Endothelial cell (in vitro differentiated cells): ENCODE measurements around the gene ANKRD42. TPM values are rescaled to one million over a fixed set of nuclear protein-coding genes. Genes with fewer than 3 reads are reported as not detected.
"Not testable (repeated sequence)": the region's sequence is repeated elsewhere in the genome, so short reads cannot be mapped to it uniquely, and the experiment has no call there.

Experiments
- DNase-seq: peaks from one replicate; pipeline ENCODE4 v3.0.0; 2021; ENCODE audit warnings: low spot score
- H3K27ac Mint-ChIP-seq: one replicate; pipeline ENCODE4 v1.8.0; 2021; ENCODE audit warnings: mixed read lengths, inconsistent platforms; ENCODE audit not compliant: unreplicated experiment
- H3K27me3 Mint-ChIP-seq: one replicate; pipeline ENCODE4 v1.8.0; 2021; ENCODE audit warnings: mild to moderate bottlenecking, moderate library complexity, mixed read lengths, inconsistent platforms; ENCODE audit not compliant: unreplicated experiment
- H3K36me3 Mint-ChIP-seq: one replicate; pipeline ENCODE4 v1.8.0; 2021; ENCODE audit warnings: mild to moderate bottlenecking, low read depth, mixed read lengths, inconsistent platforms; ENCODE audit not compliant: unreplicated experiment
- H3K4me1 Mint-ChIP-seq: one replicate; pipeline ENCODE4 v1.8.0; 2021; ENCODE audit warnings: mild to moderate bottlenecking, mixed read lengths, inconsistent platforms; ENCODE audit not compliant: unreplicated experiment
- H3K4me3 Mint-ChIP-seq: one replicate; pipeline ENCODE4 v1.8.0; 2021; ENCODE audit warnings: mild to moderate bottlenecking, mixed read lengths, inconsistent platforms; ENCODE audit not compliant: unreplicated experiment
- H3K9me3 Mint-ChIP-seq: one replicate; pipeline ENCODE4 v1.8.0; 2021; ENCODE audit warnings: mixed read lengths, inconsistent platforms; ENCODE audit not compliant: unreplicated experiment
- total RNA-seq: library from RNA; stranded (reverse); fragmentation: NEBNext Ultra II Directional; extraction: Animal tissue kit (Norgen Biotek cat#: 25700); gene quantifications from one replicate; pipeline ENCODE4 v1.2.1, GENCODE V29; 2021; ENCODE audit not compliant: unreplicated experiment
- TF ChIP-seq, protein P1 (sequence below): fragments of 200-600 bp; sonication (generic); IDR thresholded peaks from one replicate; pipeline ENCODE4 v1.5.0; 2021; ENCODE audit warnings: antibody characterized with exemption; ENCODE audit not compliant: unreplicated experiment

The ANKRD42 gene
- total RNA-seq, 1 donor from 2014 or later: 11.4 TPM

DNA sequence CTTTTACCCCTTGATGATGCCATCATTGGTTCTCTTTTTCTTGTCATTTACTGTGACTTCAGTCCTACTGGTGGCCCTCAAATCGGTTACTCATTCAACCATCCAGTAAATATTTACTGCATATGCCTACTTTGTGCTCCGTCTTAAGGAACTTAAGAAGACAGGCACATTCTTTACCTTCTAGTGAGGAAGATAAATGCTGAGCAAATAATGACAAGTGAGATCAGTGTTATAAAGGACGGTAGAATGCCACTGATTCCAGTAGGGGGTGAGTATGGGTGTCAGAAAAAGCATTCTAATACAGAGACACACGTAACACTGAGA lies 1.6 kb downstream of the ANKRD42 start:
- DNase-seq: no peak
- Mint-ChIP-seq H3K4me1 (peaks cover 47% of the 10 kb centered on the region), H3K27ac (peak overlapping the region; percentile 92), H3K9me3 (no peaks in the 10 kb centered on the region), H3K36me3 (peaks cover 18% of the 10 kb centered on the region), H3K4me3 (peak overlapping the region; percentile 97), H3K27me3 (peaks cover 26% of the 10 kb centered on the region)
- TF ChIP-seq, protein P1, sequence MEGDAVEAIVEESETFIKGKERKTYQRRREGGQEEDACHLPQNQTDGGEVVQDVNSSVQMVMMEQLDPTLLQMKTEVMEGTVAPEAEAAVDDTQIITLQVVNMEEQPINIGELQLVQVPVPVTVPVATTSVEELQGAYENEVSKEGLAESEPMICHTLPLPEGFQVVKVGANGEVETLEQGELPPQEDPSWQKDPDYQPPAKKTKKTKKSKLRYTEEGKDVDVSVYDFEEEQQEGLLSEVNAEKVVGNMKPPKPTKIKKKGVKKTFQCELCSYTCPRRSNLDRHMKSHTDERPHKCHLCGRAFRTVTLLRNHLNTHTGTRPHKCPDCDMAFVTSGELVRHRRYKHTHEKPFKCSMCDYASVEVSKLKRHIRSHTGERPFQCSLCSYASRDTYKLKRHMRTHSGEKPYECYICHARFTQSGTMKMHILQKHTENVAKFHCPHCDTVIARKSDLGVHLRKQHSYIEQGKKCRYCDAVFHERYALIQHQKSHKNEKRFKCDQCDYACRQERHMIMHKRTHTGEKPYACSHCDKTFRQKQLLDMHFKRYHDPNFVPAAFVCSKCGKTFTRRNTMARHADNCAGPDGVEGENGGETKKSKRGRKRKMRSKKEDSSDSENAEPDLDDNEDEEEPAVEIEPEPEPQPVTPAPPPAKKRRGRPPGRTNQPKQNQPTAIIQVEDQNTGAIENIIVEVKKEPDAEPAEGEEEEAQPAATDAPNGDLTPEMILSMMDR: no peak

DNA sequence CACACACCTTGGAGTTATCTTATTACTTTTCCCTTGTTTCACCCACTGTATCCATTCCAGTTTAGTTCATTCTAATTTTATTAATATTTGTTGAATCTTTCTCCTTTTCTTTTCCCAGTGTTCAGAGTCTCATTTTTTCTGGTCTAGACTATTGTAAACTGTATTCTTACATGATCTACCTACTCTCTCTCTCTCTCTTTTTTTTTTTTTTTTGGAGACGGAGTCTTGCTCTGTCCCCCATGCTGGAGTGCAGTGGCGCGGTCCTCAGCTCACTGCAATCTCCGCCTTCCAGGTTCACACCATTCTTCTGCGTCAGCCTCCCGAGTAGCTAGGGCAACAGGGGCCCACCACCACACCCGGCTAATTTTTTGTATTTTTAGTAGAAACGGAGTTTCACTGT lies 2.1 kb downstream of the ANKRD42 start:
- H3K27me3 Mint-ChIP-seq: peaks cover 26% of the 10 kb centered on the region
- H3K36me3 Mint-ChIP-seq: peaks cover 17% of the 10 kb centered on the region
- TF ChIP-seq, protein P1: no peak
- H3K27ac Mint-ChIP-seq: no peak overlapping the region
- H3K4me1 Mint-ChIP-seq: peaks cover 48% of the 10 kb centered on the region
- DNase-seq: no peak
- no peaks in the 10 kb centered on the region for H3K9me3 Mint-ChIP-seq
- H3K4me3 Mint-ChIP-seq: peak overlapping the region; percentile 29

DNA sequence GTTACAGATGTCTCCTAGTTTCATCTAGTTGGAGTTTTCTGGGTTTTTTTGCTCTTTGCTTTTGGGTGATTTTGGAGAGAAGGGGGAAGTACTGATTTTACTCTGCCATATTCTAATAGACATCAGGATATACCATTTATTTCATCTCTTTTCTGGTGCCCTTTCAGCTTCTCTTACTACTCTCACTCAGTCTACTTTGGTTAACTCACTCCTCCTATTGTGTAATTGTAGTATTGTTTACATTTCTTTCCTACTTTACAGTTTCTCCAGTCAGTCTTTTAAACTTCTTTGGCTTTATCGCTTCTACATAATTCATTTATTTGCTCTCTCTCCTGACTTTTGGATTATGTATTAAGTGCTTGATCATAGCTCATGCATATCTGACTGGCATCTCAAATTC lies 6.5 kb downstream of the ANKRD42 start:
- peak overlapping the region; percentile 65 for H3K27ac Mint-ChIP-seq
- H3K27me3 Mint-ChIP-seq: peaks cover 7% of the 10 kb centered on the region
- TF ChIP-seq, protein P1: no peak
- H3K36me3 Mint-ChIP-seq: peaks cover under 1% of the 10 kb centered on the region
- H3K4me3 Mint-ChIP-seq: peak overlapping the region; percentile 6
- DNase-seq: no peak
- H3K9me3 Mint-ChIP-seq: no peaks in the 10 kb centered on the region
- H3K4me1 Mint-ChIP-seq: peaks cover 18% of the 10 kb centered on the region

DNA sequence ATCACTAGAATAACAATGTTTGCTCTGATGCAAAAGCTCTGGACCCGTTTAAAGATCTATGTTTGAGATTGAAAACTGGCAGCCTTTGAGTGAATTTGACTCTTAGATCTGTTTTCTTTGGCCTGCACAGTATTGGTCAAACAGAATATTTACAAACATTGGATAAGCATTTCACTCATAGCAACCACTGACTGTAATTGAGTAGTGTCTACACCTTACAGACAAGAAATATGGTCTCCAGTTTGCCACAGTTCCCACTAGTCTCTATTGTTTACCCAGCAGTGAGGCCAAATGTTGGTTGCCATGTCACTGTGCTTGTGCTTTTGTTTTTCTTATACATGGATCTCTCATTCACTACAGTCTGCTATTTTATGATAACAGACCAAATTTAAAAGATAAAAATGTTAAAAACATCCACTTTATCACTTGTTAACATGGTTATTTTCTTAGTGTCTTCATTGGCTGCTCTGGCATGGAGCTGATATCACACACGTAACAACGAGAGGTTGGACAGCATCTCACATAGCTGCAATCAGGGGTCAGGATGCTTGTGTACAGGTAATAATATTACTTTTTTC lies 12.2 kb downstream of the ANKRD42 start:
- peaks cover 6% of the 10 kb centered on the region for H3K4me1 Mint-ChIP-seq
- H3K9me3 Mint-ChIP-seq: no peaks in the 10 kb centered on the region
- H3K27ac Mint-ChIP-seq: no peak overlapping the region
- no peak for DNase-seq
- H3K4me3 Mint-ChIP-seq: no peak overlapping the region
- H3K27me3 Mint-ChIP-seq: no peaks in the 10 kb centered on the region
- TF ChIP-seq, protein P1: no peak
- peaks cover 10% of the 10 kb centered on the region for H3K36me3 Mint-ChIP-seq

DNA sequence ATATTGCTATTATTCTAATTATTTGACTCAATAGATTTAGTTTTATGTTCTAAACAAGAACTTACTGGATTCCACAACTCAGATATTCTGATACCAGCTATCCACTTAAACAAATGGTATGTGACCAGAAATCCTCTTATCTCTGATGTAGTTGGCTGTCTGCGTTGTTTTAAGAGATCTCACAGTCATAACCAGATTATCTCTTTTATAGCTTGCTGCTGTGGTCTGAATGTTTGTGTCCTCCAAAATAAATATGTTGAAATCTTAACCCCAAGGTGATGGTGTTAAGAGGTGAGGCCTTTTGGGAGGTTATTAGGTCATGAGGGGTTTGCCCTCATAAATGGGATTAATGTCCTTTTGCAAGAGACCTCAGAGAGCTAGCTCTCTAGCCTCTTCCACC lies 12.7 kb downstream of the ANKRD42 start:
- TF ChIP-seq, protein P1: no peak
- H3K27me3 Mint-ChIP-seq: no peaks in the 10 kb centered on the region
- no peaks in the 10 kb centered on the region for H3K9me3 Mint-ChIP-seq
- peaks cover 6% of the 10 kb centered on the region for H3K4me1 Mint-ChIP-seq
- H3K27ac Mint-ChIP-seq: no peak overlapping the region
- no peak overlapping the region for H3K4me3 Mint-ChIP-seq
- no peak for DNase-seq
- H3K36me3 Mint-ChIP-seq: peaks cover 10% of the 10 kb centered on the region

DNA sequence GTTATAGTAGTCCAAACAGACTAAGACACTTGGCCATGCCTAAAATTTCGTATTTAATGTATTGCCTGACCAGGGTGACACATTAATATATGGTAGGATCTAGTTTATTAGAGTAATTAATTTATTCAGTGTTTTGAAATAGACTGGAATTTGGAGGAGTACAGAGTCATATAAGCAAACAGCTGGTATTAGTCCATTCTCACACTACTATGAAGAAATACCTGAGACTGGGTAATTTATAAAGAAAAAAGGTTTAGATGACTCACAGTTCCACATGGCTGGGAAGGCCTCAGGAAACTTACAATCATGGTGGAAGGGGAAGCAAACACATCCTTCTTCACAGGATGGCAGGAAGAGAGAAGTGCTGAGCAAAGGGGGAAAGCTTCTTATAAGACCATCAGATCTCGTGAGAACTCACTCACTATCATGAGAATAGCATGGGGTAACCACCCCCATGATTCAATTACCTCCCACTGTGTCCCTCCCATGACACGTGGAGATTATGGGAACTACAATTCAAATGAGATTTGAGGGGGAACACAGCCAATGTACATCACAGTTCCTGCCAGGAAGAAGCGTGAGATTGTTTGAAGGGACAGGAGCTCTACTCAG lies 13.4 kb downstream of the ANKRD42 start:
- DNase-seq, H3K9me3 Mint-ChIP-seq, H3K4me3 Mint-ChIP-seq, H3K27me3 Mint-ChIP-seq, H3K4me1 Mint-ChIP-seq: not testable (repeated sequence)
- peak overlapping the region; percentile 44 for H3K27ac Mint-ChIP-seq
- peaks cover 10% of the 10 kb centered on the region for H3K36me3 Mint-ChIP-seq
